ENCODE measurements around the gene ABCA6.

ABCA6 gene

DNA sequence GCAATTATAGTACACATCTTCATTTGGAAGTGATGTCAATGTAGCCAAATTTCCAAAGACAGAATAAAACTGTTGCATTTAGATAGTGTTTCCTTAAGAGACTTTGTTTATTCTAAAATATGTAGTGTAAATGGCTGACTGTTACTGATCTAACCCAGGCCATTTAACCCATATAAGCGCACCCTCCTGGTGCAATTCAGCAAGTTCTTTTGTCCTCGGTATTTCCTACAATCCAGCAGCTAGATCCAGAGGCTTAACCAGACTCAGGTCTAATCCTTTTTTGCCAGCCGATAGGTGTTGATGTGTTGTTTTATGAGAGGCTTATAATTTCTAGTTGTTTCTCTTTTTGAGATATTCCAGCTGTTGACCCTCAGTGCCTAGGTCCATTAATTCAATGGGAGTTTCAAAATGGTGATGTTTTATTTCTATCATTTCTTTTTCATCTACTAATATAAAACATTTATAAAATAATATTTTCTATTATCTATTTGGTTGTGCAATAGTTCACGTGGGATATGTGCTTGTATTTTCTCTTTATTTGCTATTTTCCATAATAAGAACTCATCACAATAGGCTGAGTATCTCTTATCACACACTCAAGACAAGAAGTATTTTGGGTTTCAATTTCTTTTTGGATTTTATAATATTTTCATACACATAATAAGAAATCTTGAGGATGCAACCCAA lies 95.4 kb downstream of the ABCA6 start:
- Histone ChIP-seq H3K27me3 (ENCODE audit: control insufficient read depth, insufficient read depth, low read length) (no peaks in the 10 kb centered on the region), H3K27ac (ENCODE audit: low read depth, low read length) (no peak overlapping the region), H3K4me3 (ENCODE audit: low read depth, low read length) (no peak overlapping the region), H3K9me3 (ENCODE audit: control insufficient read depth, insufficient read depth, low read depth, low read length) (no peaks in the 10 kb centered on the region), H3K4me1 (ENCODE audit: control insufficient read depth, insufficient read depth, low read length) (no peaks in the 10 kb centered on the region), H3K9ac (ENCODE audit: low read length) (no peak overlapping the region), H3K36me3 (ENCODE audit: control insufficient read depth, insufficient read depth, low read length) (no peaks in the 10 kb centered on the region)

GRCh38 chr17:69045646-69046045 lies 96.0 kb downstream of the ABCA6 start:
- no peak overlapping the region for H3K27ac ChIP-seq (ENCODE audit: low read depth, low read length)
- no peaks in the 10 kb centered on the region for H3K27me3 ChIP-seq (ENCODE audit: control insufficient read depth, insufficient read depth, low read length)
- H3K4me1 ChIP-seq (ENCODE audit: control insufficient read depth, insufficient read depth, low read length) = no peaks in the 10 kb centered on the region
- H3K9me3 ChIP-seq (ENCODE audit: control insufficient read depth, insufficient read depth, low read depth, low read length) = no peaks in the 10 kb centered on the region
- no peak overlapping the region for H3K4me3 ChIP-seq (ENCODE audit: low read depth, low read length)
- H3K36me3 ChIP-seq (ENCODE audit: control insufficient read depth, insufficient read depth, low read length) = no peaks in the 10 kb centered on the region
- no peak overlapping the region for H3K9ac ChIP-seq (ENCODE audit: low read length)

GRCh38 chr17:69044371-69044770 lies 97.3 kb downstream of the ABCA6 start:
- no peak overlapping the region for H3K4me3 ChIP-seq (ENCODE audit: low read depth, low read length)
- no peaks in the 10 kb centered on the region for H3K9me3 ChIP-seq (ENCODE audit: control insufficient read depth, insufficient read depth, low read depth, low read length)
- H3K36me3 ChIP-seq (ENCODE audit: control insufficient read depth, insufficient read depth, low read length) = no peaks in the 10 kb centered on the region
- H3K4me1 ChIP-seq (ENCODE audit: control insufficient read depth, insufficient read depth, low read length) = no peaks in the 10 kb centered on the region
- no peak overlapping the region for H3K9ac ChIP-seq (ENCODE audit: low read length)
- H3K27ac ChIP-seq (ENCODE audit: low read depth, low read length) = no peak overlapping the region
- H3K27me3 ChIP-seq (ENCODE audit: control insufficient read depth, insufficient read depth, low read length) = no peaks in the 10 kb centered on the region

DNA sequence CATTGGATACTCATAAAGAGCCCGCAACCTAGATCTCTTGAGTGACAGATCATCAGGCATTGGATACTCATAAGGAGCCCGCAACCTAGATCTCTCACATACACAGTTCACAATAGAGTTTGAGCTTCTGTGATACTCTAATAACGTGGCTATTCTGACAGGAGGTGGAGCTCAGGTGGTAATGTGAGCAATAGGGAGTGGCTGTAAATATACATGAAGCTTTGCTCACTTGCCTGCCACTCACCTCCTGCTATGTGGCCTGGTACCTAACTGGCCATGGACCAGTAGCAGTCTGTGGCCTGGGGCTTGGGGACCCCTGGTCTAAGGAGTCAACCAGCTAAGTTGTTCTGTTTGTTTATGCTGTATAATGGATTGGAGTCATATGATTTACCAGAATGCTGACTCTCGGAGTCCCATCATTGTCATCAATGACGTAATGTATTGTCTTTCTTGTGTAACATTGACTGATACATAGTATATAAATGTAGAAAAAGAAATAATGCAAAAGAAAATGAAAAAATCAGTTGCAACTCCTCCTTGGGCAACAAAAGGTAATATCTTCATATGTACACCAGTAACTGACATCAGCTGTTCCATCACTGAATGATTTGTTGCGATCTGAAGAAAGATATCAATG lies 98.5 kb downstream of the ABCA6 start:
- H3K9ac ChIP-seq (ENCODE audit: low read length) = no peak overlapping the region
- no peak overlapping the region for H3K4me3 ChIP-seq (ENCODE audit: low read depth, low read length)
- no peaks in the 10 kb centered on the region for H3K4me1 ChIP-seq (ENCODE audit: control insufficient read depth, insufficient read depth, low read length)
- H3K27me3 ChIP-seq (ENCODE audit: control insufficient read depth, insufficient read depth, low read length) = no peaks in the 10 kb centered on the region
- H3K9me3 ChIP-seq (ENCODE audit: control insufficient read depth, insufficient read depth, low read depth, low read length) = no peaks in the 10 kb centered on the region
- no peaks in the 10 kb centered on the region for H3K36me3 ChIP-seq (ENCODE audit: control insufficient read depth, insufficient read depth, low read length)
- H3K27ac ChIP-seq (ENCODE audit: low read depth, low read length) = no peak overlapping the region

- Histone ChIP-seq H3K9ac (ENCODE audit: low read length) (no peak overlapping the region), H3K4me1 (ENCODE audit: control insufficient read depth, insufficient read depth, low read length) (no peaks in the 10 kb centered on the region), H3K4me3 (ENCODE audit: low read depth, low read length) (no peak overlapping the region), H3K9me3 (ENCODE audit: control insufficient read depth, insufficient read depth, low read depth, low read length) (no peaks in the 10 kb centered on the region), H3K36me3 (ENCODE audit: control insufficient read depth, insufficient read depth, low read length) (no peaks in the 10 kb centered on the region), H3K27ac (ENCODE audit: low read depth, low read length) (no peak overlapping the region), H3K27me3 (ENCODE audit: control insufficient read depth, insufficient read depth, low read length) (no peaks in the 10 kb centered on the region)
Observed at GRCh38 chr17:69042308-69042707, 99.4 kb downstream of the ABCA6 start.

GRCh38 chr17:69031839-69032238 lies 109.9 kb downstream of the ABCA6 start:
- H3K4me3 ChIP-seq (ENCODE audit: low read depth, low read length) = no peak overlapping the region
- no peaks in the 10 kb centered on the region for H3K27me3 ChIP-seq (ENCODE audit: control insufficient read depth, insufficient read depth, low read length)
- H3K9ac ChIP-seq (ENCODE audit: low read length) = no peak overlapping the region
- H3K27ac ChIP-seq (ENCODE audit: low read depth, low read length) = no peak overlapping the region
- no peaks in the 10 kb centered on the region for H3K36me3 ChIP-seq (ENCODE audit: control insufficient read depth, insufficient read depth, low read length)
- no peaks in the 10 kb centered on the region for H3K4me1 ChIP-seq (ENCODE audit: control insufficient read depth, insufficient read depth, low read length)
- H3K9me3 ChIP-seq (ENCODE audit: control insufficient read depth, insufficient read depth, low read depth, low read length) = no peaks in the 10 kb centered on the region

DNA sequence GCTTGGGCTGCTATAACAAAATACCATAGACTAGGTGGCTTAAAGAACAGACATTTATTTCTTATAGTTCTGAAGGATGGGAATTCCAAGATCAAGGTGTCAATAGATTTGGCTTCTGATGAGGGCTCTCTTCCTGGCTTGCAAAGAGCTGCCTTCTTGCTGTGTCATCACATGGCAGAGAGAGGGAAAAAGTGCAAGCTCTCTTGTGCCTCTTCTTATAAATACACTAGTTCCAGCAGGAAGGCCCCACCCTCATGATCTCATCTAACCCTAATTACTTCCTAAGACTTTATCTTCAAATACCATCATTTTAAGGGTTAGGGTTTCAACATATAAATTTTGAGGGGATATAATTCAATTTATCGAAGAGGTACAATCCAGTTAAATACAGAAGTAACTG lies 111.5 kb downstream of the ABCA6 start:
- no peak overlapping the region for H3K4me3 ChIP-seq (ENCODE audit: low read depth, low read length)
- no peaks in the 10 kb centered on the region for H3K36me3 ChIP-seq (ENCODE audit: control insufficient read depth, insufficient read depth, low read length)
- H3K9ac ChIP-seq (ENCODE audit: low read length) = no peak overlapping the region
- no peaks in the 10 kb centered on the region for H3K4me1 ChIP-seq (ENCODE audit: control insufficient read depth, insufficient read depth, low read length)
- no peaks in the 10 kb centered on the region for H3K9me3 ChIP-seq (ENCODE audit: control insufficient read depth, insufficient read depth, low read depth, low read length)
- H3K27me3 ChIP-seq (ENCODE audit: control insufficient read depth, insufficient read depth, low read length) = no peaks in the 10 kb centered on the region
- H3K27ac ChIP-seq (ENCODE audit: low read depth, low read length) = no peak overlapping the region

All from HUES6 (cell line).